CD8-positive, alpha-beta memory T cell (primary cell): ENCODE data around the gene PIP4K2A. TPM values are rescaled to one million over a fixed set of nuclear protein-coding genes. Genes with fewer than 3 reads are reported as not detected.

Experiments used
- CTCF ChIA-PET: fragments of 350-600 bp; sonication (Branson Sonifier 250); formaldehyde crosslinking; loops from one replicate; lab custom pipeline; 2021; ENCODE audit warnings: antibody characterized with exemption; lab: Charles Lee
- POLR2A ChIA-PET: fragments of 350-600 bp; sonication (Branson Sonifier 250); formaldehyde crosslinking; loops from one replicate; lab custom pipeline; 2021; ENCODE audit warnings: antibody characterized with exemption; lab: Charles Lee
- DNase-seq, 5 donors: peaks; one replicate each; pipeline versions ENCODE4 v3.0.0 to v3.0.0-alpha.2; 2020 to 2022; ENCODE audit warnings: mixed read lengths in 1 of 5
- H3K27ac ChIP-seq: one replicate; pipeline ENCODE4 v1.7.0; 2013; ENCODE audit warnings: low read depth, mild to moderate bottlenecking, low read length, moderate library complexity
- H3K27me3 ChIP-seq: 2 replicates; pipeline ENCODE4 v1.7.0; 2013; ENCODE audit warnings: low read length, mild to moderate bottlenecking; ENCODE audit not compliant: insufficient read depth, poor library complexity, severe bottlenecking
- H3K36me3 ChIP-seq: 2 replicates; pipeline ENCODE4 v1.7.0; 2013; ENCODE audit warnings: mild to moderate bottlenecking, low read length, moderate library complexity; ENCODE audit not compliant: insufficient read depth
- H3K4me1 ChIP-seq: 2 replicates; pipeline ENCODE4 v1.7.0; 2013; ENCODE audit warnings: mild to moderate bottlenecking, low read length, moderate library complexity; ENCODE audit not compliant: insufficient read depth
- H3K4me3 ChIP-seq: 2 replicates; pipeline ENCODE4 v1.7.0; 2013; ENCODE audit warnings: mild to moderate bottlenecking, low read length
- H3K9me3 ChIP-seq: 2 replicates; pipeline ENCODE4 v1.7.0; 2013; ENCODE audit warnings: mild to moderate bottlenecking, low read length
- H3K27ac Mint-ChIP-seq, 8 donors: one replicate each; pipeline ENCODE4 v1.8.0; 2020 to 2021; ENCODE audit warnings: mixed read lengths in 8 of 8, mild to moderate bottlenecking in 6 of 8, inconsistent platforms in 3 of 8, moderate library complexity in 3 of 8
- H3K27me3 Mint-ChIP-seq, 2 donors: one replicate each; pipeline ENCODE4 v1.8.0; 2020 to 2021; ENCODE audit warnings: mixed read lengths in 2 of 2, mild to moderate bottlenecking in 1 of 2, moderate library complexity in 1 of 2
- H3K36me3 Mint-ChIP-seq, 3 donors: one replicate each; pipeline ENCODE4 v1.8.0; 2020 to 2021; ENCODE audit warnings: mixed read lengths in 3 of 3, inconsistent platforms in 1 of 3, mild to moderate bottlenecking in 1 of 3
- H3K4me1 Mint-ChIP-seq, 3 donors: one replicate each; pipeline ENCODE4 v1.8.0; 2020 to 2021; ENCODE audit warnings: mixed read lengths in 3 of 3, inconsistent platforms in 1 of 3, mild to moderate bottlenecking in 1 of 3
- H3K4me3 Mint-ChIP-seq, 7 donors: one replicate each; pipeline ENCODE4 v1.8.0; 2020 to 2021; ENCODE audit warnings: mixed read lengths in 7 of 7, mild to moderate bottlenecking in 6 of 7, moderate library complexity in 4 of 7, inconsistent platforms in 2 of 7
- H3K9me3 Mint-ChIP-seq, 5 donors: one replicate each; pipeline ENCODE4 v1.8.0; 2020 to 2022; ENCODE audit warnings: mixed read lengths in 5 of 5, mild to moderate bottlenecking in 3 of 5, moderate library complexity in 2 of 5, inconsistent platforms in 1 of 5
- polyA plus RNA-seq: library from polyadenylated mRNA; unstranded; fragments of 300-500 nt; fragmentation: Illumina TruSeq; gene quantifications from one replicate; pipeline ENCODE4 v1.2.3, GENCODE V29; 2021
- total RNA-seq, 2 experiments: library from RNA; stranded (reverse); gene quantifications; one replicate each; pipeline ENCODE4 v1.2.3, GENCODE V29; 2021

The PIP4K2A gene
- total and polyA plus RNA-seq, 3 experiments from 2014 or later: 116 to 130 (median 120) TPM

GRCh38 chr10:22682237-22683139 lies 31.9 kb downstream of the PIP4K2A start:
- Mint-ChIP-seq H3K27ac (peak overlapping the region; percentile 95 to 100 (median 98)), H3K4me1 (peaks cover 88 to 97% (median 96%) of the 10 kb centered on the region in 3 donors), H3K27me3 (no peaks in the 10 kb centered on the region), H3K9me3 (no peaks in the 10 kb centered on the region), H3K36me3 (peaks cover 0 to 14% (median 1%) of the 10 kb centered on the region in 3 donors), H3K4me3 (peak overlapping the region; percentile 68 to 86 (median 75))
- POLR2A ChIA-PET: interaction anchor here (0.6 to 1.7 kb wide), 12 partner anchors 10 to 246 kb away, joined by 3 to 9 read pairs (median 4); partner anchors contain the start of gene PIP4K2A
- H3K9me3 ChIP-seq: no peaks in the 10 kb centered on the region
- peaks cover 97% of the 10 kb centered on the region for H3K4me1 ChIP-seq
- H3K27me3 ChIP-seq: no peaks in the 10 kb centered on the region
- H3K27ac ChIP-seq: peak overlapping the region; percentile 78
- DNase-seq: peak; percentile 47 to 82 (median 82)
- H3K36me3 ChIP-seq: no peaks in the 10 kb centered on the region
- H3K4me3 ChIP-seq: peak overlapping the region; percentile 13
- CTCF ChIA-PET: interaction anchor here (0.9 to 3.2 kb wide), 11 partner anchors 10 to 109 kb away, joined by 3 to 14 read pairs (median 3); no protein-coding TSS in a partner anchor

GRCh38 chr10:22681783-22682183 lies 32.6 kb downstream of the PIP4K2A start:
- DNase-seq: peak in 4 of 5 donors; percentile 38 to 74 (median 56)
- POLR2A ChIA-PET: interaction anchor here (0.6 to 1.5 kb wide), 7 partner anchors 11 to 68 kb away, joined by 3 to 7 read pairs (median 4); partner anchors contain the start of gene PIP4K2A
- H3K4me3 Mint-ChIP-seq: peak overlapping the region; percentile 68 to 86 (median 75)
- H3K4me1 Mint-ChIP-seq: peaks cover 88 to 97% (median 96%) of the 10 kb centered on the region in 3 donors
- H3K27ac Mint-ChIP-seq: peak overlapping the region; percentile 95 to 100 (median 98)
- Histone ChIP-seq H3K27ac (peak overlapping the region; percentile 78), H3K4me3 (peak overlapping the region; percentile 13), H3K36me3 (no peaks in the 10 kb centered on the region), H3K27me3 (no peaks in the 10 kb centered on the region), H3K9me3 (no peaks in the 10 kb centered on the region), H3K4me1 (peaks cover 97% of the 10 kb centered on the region)
- no peaks in the 10 kb centered on the region for H3K27me3 Mint-ChIP-seq
- H3K9me3 Mint-ChIP-seq: no peaks in the 10 kb centered on the region
- CTCF ChIA-PET: interaction anchor here (0.9 to 3.2 kb wide), 9 partner anchors 11 to 108 kb away, joined by 3 to 14 read pairs (median 4); no protein-coding TSS in a partner anchor
- peaks cover 0 to 11% (median 0%) of the 10 kb centered on the region in 3 donors for H3K36me3 Mint-ChIP-seq

DNA sequence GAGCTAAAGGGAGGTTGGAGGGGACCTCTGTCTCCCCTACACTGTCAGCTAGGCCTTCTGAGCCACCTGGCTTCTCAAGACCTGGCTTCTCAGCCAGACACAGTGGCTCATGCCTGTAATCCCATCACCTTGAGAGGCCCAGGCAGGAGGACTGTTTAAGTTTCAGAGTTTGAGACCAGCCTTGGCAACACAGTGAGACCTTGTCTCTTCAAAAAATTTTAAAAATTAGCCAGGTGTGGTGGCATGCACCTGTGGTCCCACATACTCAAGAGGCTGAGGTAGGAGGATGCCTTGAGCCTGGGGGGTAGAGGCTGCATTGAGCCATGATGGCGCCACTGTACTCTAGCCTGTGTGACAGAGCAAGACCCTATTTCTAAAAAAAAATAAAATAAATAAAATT lies 33.1 kb downstream of the PIP4K2A start:
- no peaks in the 10 kb centered on the region for H3K27me3 ChIP-seq
- no peaks in the 10 kb centered on the region for H3K36me3 ChIP-seq
- peaks cover 97% of the 10 kb centered on the region for H3K4me1 ChIP-seq
- Mint-ChIP-seq H3K27ac (peak overlapping the region; percentile 80 to 98 (median 96)), H3K4me3 (peak overlapping the region in 5 of 7 donors; percentile 19 to 70 (median 61)), H3K9me3 (no peaks in the 10 kb centered on the region), H3K27me3 (no peaks in the 10 kb centered on the region), H3K36me3 (peaks cover 0 to 10% (median 0%) of the 10 kb centered on the region in 3 donors), H3K4me1 (peaks cover 91 to 99% (median 97%) of the 10 kb centered on the region in 3 donors)
- peak overlapping the region; percentile 78 for H3K27ac ChIP-seq
- H3K9me3 ChIP-seq: no peaks in the 10 kb centered on the region
- H3K4me3 ChIP-seq: peak overlapping the region; percentile 34
- ChIA-PET POLR2A (interaction anchor here (1.0 to 1.5 kb wide), 5 partner anchors 11 to 55 kb away, joined by 3 to 7 read pairs (median 4); partner anchors contain the start of gene PIP4K2A), CTCF (interaction anchor here (1.0 to 3.2 kb wide), 7 partner anchors 14 to 108 kb away, joined by 3 to 14 read pairs (median 4); no protein-coding TSS in a partner anchor)
- no peak for DNase-seq

GRCh38 chr10:22679608-22680007 lies 34.8 kb downstream of the PIP4K2A start:
- Mint-ChIP-seq H3K4me1 (peaks cover 90 to 99% (median 97%) of the 10 kb centered on the region in 3 donors), H3K9me3 (no peaks in the 10 kb centered on the region), H3K36me3 (peaks cover 0 to 10% (median 3%) of the 10 kb centered on the region in 3 donors), H3K27ac (peak overlapping the region; percentile 82 to 98 (median 90)), H3K4me3 (peak overlapping the region; percentile 49 to 66 (median 58)), H3K27me3 (no peaks in the 10 kb centered on the region)
- ChIA-PET POLR2A (no interaction called here), CTCF (interaction anchor here (1.7 kb wide), 1 partner anchor 24 kb away, joined by 10 read pairs; no protein-coding TSS in a partner anchor)
- Histone ChIP-seq H3K4me3 (peak overlapping the region; percentile 26), H3K36me3 (no peaks in the 10 kb centered on the region), H3K9me3 (no peaks in the 10 kb centered on the region), H3K27me3 (no peaks in the 10 kb centered on the region), H3K27ac (no peak overlapping the region), H3K4me1 (peaks cover 96% of the 10 kb centered on the region)
- DNase-seq: peak in 3 of 5 donors; percentile 34 to 65 (median 56)

- H3K27me3 Mint-ChIP-seq: no peaks in the 10 kb centered on the region
- H3K36me3 Mint-ChIP-seq: peaks cover 0 to 13% (median 5%) of the 10 kb centered on the region in 3 donors
- no peaks in the 10 kb centered on the region for H3K36me3 ChIP-seq
- POLR2A ChIA-PET: interaction anchor here (0.7 to 4.1 kb wide), 6 partner anchors 9 to 929 kb away, joined by 3 to 15 read pairs (median 3); partner anchors contain the start of gene PIP4K2A
- peak overlapping the region; percentile 15 for H3K4me3 ChIP-seq
- H3K27ac ChIP-seq: no peak overlapping the region
- no peaks in the 10 kb centered on the region for H3K27me3 ChIP-seq
- H3K9me3 ChIP-seq: no peaks in the 10 kb centered on the region
- CTCF ChIA-PET: interaction anchor here (1.1 to 1.8 kb wide), 9 partner anchors 11 to 103 kb away, joined by 3 to 6 read pairs (median 3); partner anchors contain the start of gene PIP4K2A
- peak overlapping the region; percentile 82 to 98 (median 92) for H3K27ac Mint-ChIP-seq
- peak overlapping the region in 6 of 7 donors; percentile 60 to 90 (median 76) for H3K4me3 Mint-ChIP-seq
- peaks cover 89 to 99% (median 97%) of the 10 kb centered on the region in 3 donors for H3K4me1 Mint-ChIP-seq
- H3K4me1 ChIP-seq: peaks cover 95% of the 10 kb centered on the region
- H3K9me3 Mint-ChIP-seq: no peaks in the 10 kb centered on the region
- no peak for DNase-seq
Observed at GRCh38 chr10:22677333-22677732, 37.0 kb downstream of the PIP4K2A start.

DNA sequence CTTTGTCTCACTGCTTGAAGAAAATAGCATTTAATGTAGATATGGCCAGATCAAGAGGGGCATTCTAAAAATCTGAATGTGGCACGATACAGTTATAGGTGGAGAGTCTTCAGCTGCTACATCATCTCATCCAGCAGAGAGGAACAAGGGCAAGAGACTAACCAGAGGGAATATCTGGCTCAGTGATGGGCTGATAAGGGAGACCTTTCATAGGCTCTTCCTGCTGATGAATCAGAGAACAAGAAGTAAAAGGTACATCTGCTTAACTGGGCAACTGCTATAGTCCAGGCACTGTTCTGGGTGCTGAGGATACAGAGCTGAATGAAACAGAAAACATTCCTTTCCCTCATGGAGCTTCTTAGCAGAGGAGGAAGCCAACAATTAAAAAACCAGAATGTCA lies 37.9 kb downstream of the PIP4K2A start:
- Histone ChIP-seq H3K4me1 (peaks cover 94% of the 10 kb centered on the region), H3K36me3 (no peaks in the 10 kb centered on the region), H3K4me3 (peak overlapping the region; percentile 14), H3K9me3 (no peaks in the 10 kb centered on the region), H3K27ac (no peak overlapping the region), H3K27me3 (no peaks in the 10 kb centered on the region)
- POLR2A ChIA-PET: interaction anchor here (1.2 to 4.1 kb wide), 2 partner anchors 16 to 38 kb away, joined by 4 to 15 read pairs; partner anchors contain the start of gene PIP4K2A
- no peak for DNase-seq
- Mint-ChIP-seq H3K4me3 (peak overlapping the region; percentile 34 to 90 (median 60)), H3K9me3 (no peaks in the 10 kb centered on the region), H3K36me3 (peaks cover 0 to 15% (median 6%) of the 10 kb centered on the region in 3 donors), H3K27ac (peak overlapping the region; percentile 82 to 98 (median 92)), H3K4me1 (peaks cover 92 to 100% (median 99%) of the 10 kb centered on the region in 3 donors), H3K27me3 (no peaks in the 10 kb centered on the region)
- CTCF ChIA-PET: interaction anchor here (1.2 to 1.8 kb wide), 3 partner anchors 14 to 37 kb away, joined by 3 to 5 read pairs (median 5); partner anchors contain the start of gene PIP4K2A

DNA sequence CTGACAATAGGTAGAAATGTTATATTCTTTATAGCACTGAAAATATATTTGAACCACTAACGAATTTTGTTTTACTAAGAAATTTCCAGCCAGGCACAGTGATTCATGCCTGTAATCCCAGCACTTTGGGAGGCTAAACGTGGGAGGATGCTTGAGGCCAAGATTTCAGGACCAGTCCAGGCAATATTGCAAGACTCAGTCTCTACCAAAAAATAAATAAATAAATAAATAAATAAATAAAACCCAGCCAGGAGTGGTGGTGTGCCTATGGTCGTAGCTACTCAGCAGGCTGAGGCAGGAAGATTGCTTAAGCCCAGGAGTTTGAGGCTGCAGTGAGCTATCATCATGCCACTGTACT lies 39.8 kb downstream of the PIP4K2A start:
- no peaks in the 10 kb centered on the region for H3K36me3 ChIP-seq
- no peaks in the 10 kb centered on the region for H3K27me3 ChIP-seq
- DNase-seq: no peak
- H3K4me1 ChIP-seq: peaks cover 96% of the 10 kb centered on the region
- Mint-ChIP-seq H3K9me3 (no peaks in the 10 kb centered on the region), H3K27ac (peak overlapping the region; percentile 81 to 99 (median 94)), H3K36me3 (peaks cover 0 to 13% (median 6%) of the 10 kb centered on the region in 3 donors), H3K27me3 (no peaks in the 10 kb centered on the region), H3K4me3 (peak overlapping the region in 6 of 7 donors; percentile 3 to 80 (median 8)), H3K4me1 (peaks cover 93 to 100% (median 100%) of the 10 kb centered on the region in 3 donors)
- no peaks in the 10 kb centered on the region for H3K9me3 ChIP-seq
- ChIA-PET POLR2A (interaction anchor here (0.6 to 1.1 kb wide), 2 partner anchors 17 to 138 kb away, joined by 5 to 8 read pairs; no protein-coding TSS in a partner anchor), CTCF (interaction anchor here (0.7 to 1.5 kb wide), 3 partner anchors 45 to 143 kb away, joined by 3 to 4 read pairs (median 4); no protein-coding TSS in a partner anchor)
- H3K27ac ChIP-seq: peak overlapping the region; percentile 26
- H3K4me3 ChIP-seq: no peak overlapping the region
